Mesendoderm (in vitro differentiated cells): ENCODE data around the gene C1QL4.
"Not testable (repeated sequence)": the region's sequence is repeated elsewhere in the genome, so short reads cannot be mapped to it uniquely, and the experiment has no call there.

ENCODE experiments used
- DNase-seq: peaks from one replicate; pipeline ENCODE4 v3.0.0; 2013
- H2AK5ac ChIP-seq: 2 replicates; pipeline ENCODE4 v1.6.1; 2013; ENCODE audit warnings: low read length, inconsistent platforms
- H2BK120ac ChIP-seq: 2 replicates; pipeline ENCODE4 v1.6.1; 2013; ENCODE audit warnings: low read depth, mild to moderate bottlenecking, low read length, moderate library complexity, mixed read lengths
- H2BK15ac ChIP-seq: replicated peaks from 2 replicates; pipeline ENCODE4 v1.6.1; 2013; ENCODE audit warnings: low read depth, mild to moderate bottlenecking, moderate library complexity
- H2BK5ac ChIP-seq: 2 replicates; pipeline ENCODE4 v1.6.1; 2013; ENCODE audit warnings: low read length, inconsistent platforms
- H3K18ac ChIP-seq: 2 replicates; pipeline ENCODE4 v1.6.1; 2013; ENCODE audit warnings: mild to moderate bottlenecking, low read length, mixed read lengths
- H3K23ac ChIP-seq: one replicate; pipeline ENCODE4 v1.6.1; 2013; ENCODE audit warnings: low read length
- H3K27ac ChIP-seq: 2 replicates; pipeline ENCODE4 v1.5.1; 2013; ENCODE audit warnings: low read depth, mild to moderate bottlenecking, inconsistent platforms, low read length, moderate library complexity
- H3K27me3 ChIP-seq: 2 replicates; pipeline ENCODE4 v1.6.1; 2013; ENCODE audit warnings: low read length, control low read depth, mild to moderate bottlenecking, inconsistent platforms; ENCODE audit not compliant: insufficient read depth, poor library complexity
- H3K36me3 ChIP-seq: 2 replicates; pipeline ENCODE4 v1.6.1; 2013; ENCODE audit warnings: low read length, inconsistent platforms; ENCODE audit not compliant: control insufficient read depth, insufficient read depth
- H3K4ac ChIP-seq: one replicate; pipeline ENCODE4 v1.6.1; 2013; ENCODE audit warnings: low read depth, mild to moderate bottlenecking, low read length, moderate library complexity
- H3K4me1 ChIP-seq: 2 replicates; pipeline ENCODE4 v1.6.1; 2013; ENCODE audit warnings: low read depth, low read length, inconsistent platforms; ENCODE audit not compliant: control insufficient read depth
- H3K4me2 ChIP-seq: 2 replicates; pipeline ENCODE4 v1.6.1; 2013; ENCODE audit warnings: low read length
- H3K4me3 ChIP-seq: 2 replicates; pipeline ENCODE4 v1.5.1; 2013; ENCODE audit warnings: mild to moderate bottlenecking, low read length
- H3K56ac ChIP-seq: one replicate; pipeline ENCODE4 v1.6.1; 2013; ENCODE audit warnings: low read length
- H3K79me1 ChIP-seq: 2 replicates; pipeline ENCODE4 v1.6.1; 2013; ENCODE audit warnings: low read length, inconsistent platforms
- H3K79me2 ChIP-seq: 2 replicates; pipeline ENCODE4 v1.6.1; 2013; ENCODE audit warnings: mild to moderate bottlenecking, low read length; ENCODE audit not compliant: control insufficient read depth, insufficient read depth
- H3K9ac ChIP-seq: 2 replicates; pipeline ENCODE4 v1.6.1; 2013; ENCODE audit warnings: low read length, inconsistent platforms
- H4K5ac ChIP-seq: one replicate; pipeline ENCODE4 v1.6.1; 2013; ENCODE audit warnings: low read length
- H4K8ac ChIP-seq: one replicate; pipeline ENCODE4 v1.6.1; 2013; ENCODE audit warnings: low read depth, mild to moderate bottlenecking, control low read depth, low read length, moderate library complexity
- WGBS: extraction: QIAGEN DNeasy Blood & Tissue Kit; methylation state at CpG from one replicate; pipeline ENCODE4 v1.1.7; 2013; ENCODE audit warnings: low lambda C conversion rate, missing lambda C conversion rate; ENCODE audit not compliant: insufficient coverage; ENCODE audit errors: extremely low coverage; 5-methylcytosine and 5-hydroxymethylcytosine counted together

The C1QL4 gene

GRCh38 chr12:49322708-49323523, 14.1 kb downstream of the C1QL4 start, which contains the start of gene TROAP:
TSS of gene TROAP (plus strand) at chr12:49323255. CDS start at chr12:49323609, 354 bp downstream.
- no CpG with 5 or more reads among the region's 65 CpGs for WGBS
- H3K79me2 ChIP-seq: peaks cover 6% of the 10 kb centered on the region
- peaks cover 8% of the 10 kb centered on the region for H3K36me3 ChIP-seq
- peak within 1 kb of the TSS; percentile 72 for H2AK5ac ChIP-seq
- peak within 1 kb of the TSS; percentile 75 for H3K4ac ChIP-seq
- H4K8ac ChIP-seq: no peak within 1 kb of the TSS
- H4K5ac ChIP-seq: no peak within 1 kb of the TSS
- H2BK120ac ChIP-seq: no peak within 1 kb of the TSS
- no peak within 1 kb of the TSS for H2BK15ac ChIP-seq
- peak within 1 kb of the TSS; percentile 45 for H3K23ac ChIP-seq
- peak within 1 kb of the TSS; percentile 93 for H3K18ac ChIP-seq
- DNase-seq: peak; percentile 100
- peak within 1 kb of the TSS; percentile 19 for H3K27ac ChIP-seq
- peak within 1 kb of the TSS; percentile 99 for H3K56ac ChIP-seq
- H3K79me1 ChIP-seq: peaks cover 7% of the 10 kb centered on the region
- peak within 1 kb of the TSS; percentile 97 for H3K4me2 ChIP-seq
- H2BK5ac ChIP-seq: peak within 1 kb of the TSS; percentile 78
- peak within 1 kb of the TSS; percentile 99 for H3K9ac ChIP-seq
- H3K4me3 ChIP-seq: peak within 1 kb of the TSS; percentile 100
- peaks cover 4% of the 10 kb centered on the region for H3K4me1 ChIP-seq
- H3K27me3 ChIP-seq: no peaks in the 10 kb centered on the region

- Histone ChIP-seq H3K56ac (peak overlapping the region; percentile 93), H3K4me1 (peaks cover 4% of the 10 kb centered on the region), H3K23ac (no peak overlapping the region), H2AK5ac (no peak overlapping the region), H3K79me1 (peaks cover 7% of the 10 kb centered on the region), H3K9ac (peak overlapping the region; percentile 89), H3K27ac (no peak overlapping the region), H3K79me2 (peaks cover 6% of the 10 kb centered on the region), H4K8ac (no peak overlapping the region), H3K36me3 (peaks cover 4% of the 10 kb centered on the region), H2BK15ac (no peak overlapping the region), H3K4me3 (peak overlapping the region; percentile 69), H4K5ac (no peak overlapping the region), H2BK5ac (no peak overlapping the region), H3K4ac (peak overlapping the region; percentile 75), H3K18ac (peak overlapping the region; percentile 93), H3K27me3 (no peaks in the 10 kb centered on the region), H3K4me2 (peak overlapping the region; percentile 21), H2BK120ac (no peak overlapping the region)
- DNase-seq: no peak
- WGBS: no CpG with 5 or more reads among the region's 12 CpGs
Observed at GRCh38 chr12:49322367-49322707, 14.7 kb downstream of the C1QL4 start.

- not testable (repeated sequence) for H3K79me1 ChIP-seq, H3K18ac ChIP-seq, H2AK5ac ChIP-seq, DNase-seq, H3K27me3 ChIP-seq, H3K36me3 ChIP-seq, H3K4me3 ChIP-seq, H3K9ac ChIP-seq, H2BK120ac ChIP-seq, H3K4me1 ChIP-seq, H2BK15ac ChIP-seq, H3K4me2 ChIP-seq, H4K5ac ChIP-seq, H3K79me2 ChIP-seq, H3K56ac ChIP-seq, H3K4ac ChIP-seq, H3K23ac ChIP-seq, H4K8ac ChIP-seq, H3K27ac ChIP-seq, H2BK5ac ChIP-seq
- WGBS: no CpG with 5 or more reads among the region's 9 CpGs
Observed at GRCh38 chr12:49320411-49321103, 16.4 kb downstream of the C1QL4 start.

- H4K8ac ChIP-seq, DNase-seq, H3K27ac ChIP-seq, H3K56ac ChIP-seq, H2BK15ac ChIP-seq, H3K18ac ChIP-seq, H2BK5ac ChIP-seq, H3K79me1 ChIP-seq, H3K36me3 ChIP-seq, H3K79me2 ChIP-seq, H3K4ac ChIP-seq, H4K5ac ChIP-seq, H3K4me1 ChIP-seq, H3K9ac ChIP-seq, H3K4me3 ChIP-seq, H3K4me2 ChIP-seq, H3K27me3 ChIP-seq, H3K23ac ChIP-seq, H2BK120ac ChIP-seq, H2AK5ac ChIP-seq: not testable (repeated sequence)
- no CpG with 5 or more reads among the region's 10 CpGs for WGBS
Observed at GRCh38 chr12:49317118-49317517, 19.9 kb downstream of the C1QL4 start.

- no peaks in the 10 kb centered on the region for H3K4me1 ChIP-seq
- no peak overlapping the region for H2BK15ac ChIP-seq
- no peak overlapping the region for H2BK5ac ChIP-seq
- H3K27ac ChIP-seq: no peak overlapping the region
- no peak overlapping the region for H2BK120ac ChIP-seq
- H3K56ac ChIP-seq: no peak overlapping the region
- H3K27me3 ChIP-seq: no peaks in the 10 kb centered on the region
- H2AK5ac ChIP-seq: no peak overlapping the region
- WGBS: no CpG with 5 or more reads among the region's 1 CpG
- no peak overlapping the region for H3K4ac ChIP-seq
- H4K8ac ChIP-seq: no peak overlapping the region
- H3K79me2 ChIP-seq: no peaks in the 10 kb centered on the region
- no peak overlapping the region for H3K23ac ChIP-seq
- no peaks in the 10 kb centered on the region for H3K36me3 ChIP-seq
- no peak for DNase-seq
- H3K4me2 ChIP-seq: no peak overlapping the region
- no peak overlapping the region for H3K4me3 ChIP-seq
- no peak overlapping the region for H3K9ac ChIP-seq
- H3K79me1 ChIP-seq: no peaks in the 10 kb centered on the region
- no peak overlapping the region for H4K5ac ChIP-seq
- H3K18ac ChIP-seq: no peak overlapping the region
Observed at GRCh38 chr12:49314811-49315210, 22.2 kb downstream of the C1QL4 start.
